Stimulated activated CD4-positive, alpha-beta T cell treated with anti-CD3 and anti-CD28 coated beads, Interleukin-12 subunit alpha, Interleukin-12 subunit beta, amount 100 ng/mL, for 48 hours (primary cell): Measurements from ENCODE around the gene SLC25A6.
"Not testable (repeated sequence)": the region's sequence is repeated elsewhere in the genome, so short reads cannot be mapped to it uniquely, and the experiment has no call there.

Experiments
- DNase-seq, 3 donors: peaks; one replicate each; pipeline ENCODE4 v3.0.0-alpha.2; 2020; ENCODE audit warnings: low read depth in 2 of 3, low spot score in 1 of 3

The SLC25A6 gene

DNA sequence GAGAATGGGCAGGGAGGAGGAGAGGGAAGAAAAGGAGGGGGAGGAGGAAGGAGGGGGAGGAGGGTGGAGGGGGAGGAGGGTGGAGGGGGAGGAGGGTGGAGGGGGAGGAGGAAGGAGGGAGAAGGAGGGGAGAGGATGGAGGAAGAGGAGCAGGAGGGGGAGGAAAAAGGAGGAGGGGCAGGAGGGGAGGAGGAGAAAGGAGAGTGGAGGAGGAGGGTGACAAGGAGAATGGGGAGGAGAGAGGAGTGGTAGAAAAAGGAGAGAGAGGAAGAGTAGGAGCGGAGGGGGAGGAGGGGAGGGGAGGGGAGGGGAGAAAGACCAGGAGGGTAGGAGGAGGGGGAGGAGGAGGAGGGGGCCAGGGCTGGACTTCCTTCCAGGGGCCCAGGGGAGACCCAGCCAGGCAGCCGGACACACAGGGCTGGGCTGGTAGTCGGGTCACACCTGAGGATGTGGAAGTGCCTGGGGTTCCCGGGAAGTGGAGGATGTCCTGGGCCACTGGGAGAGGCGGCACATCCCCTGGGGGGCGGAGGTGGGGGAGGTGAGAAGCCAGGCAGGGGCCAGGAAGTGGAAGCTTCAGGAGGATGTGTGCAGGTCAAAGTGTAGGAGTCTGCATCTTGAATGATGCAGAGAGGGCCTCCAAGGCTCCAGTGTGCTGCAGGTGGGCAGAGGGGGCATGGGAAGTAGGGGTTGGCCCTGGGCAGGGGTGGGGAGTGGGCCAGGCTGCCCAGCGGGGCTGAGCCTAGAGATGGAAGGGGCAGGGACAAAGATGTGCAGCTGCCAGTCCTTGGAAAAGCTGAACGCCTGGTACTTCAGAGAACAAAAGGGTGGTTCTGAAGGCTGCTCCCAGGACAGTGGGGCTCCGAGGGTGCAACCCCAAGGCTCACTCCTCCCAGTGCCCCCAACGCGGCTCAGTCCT lies 36.5 kb downstream of the SLC25A6 start:
- DNase-seq, result no peak

DNA sequence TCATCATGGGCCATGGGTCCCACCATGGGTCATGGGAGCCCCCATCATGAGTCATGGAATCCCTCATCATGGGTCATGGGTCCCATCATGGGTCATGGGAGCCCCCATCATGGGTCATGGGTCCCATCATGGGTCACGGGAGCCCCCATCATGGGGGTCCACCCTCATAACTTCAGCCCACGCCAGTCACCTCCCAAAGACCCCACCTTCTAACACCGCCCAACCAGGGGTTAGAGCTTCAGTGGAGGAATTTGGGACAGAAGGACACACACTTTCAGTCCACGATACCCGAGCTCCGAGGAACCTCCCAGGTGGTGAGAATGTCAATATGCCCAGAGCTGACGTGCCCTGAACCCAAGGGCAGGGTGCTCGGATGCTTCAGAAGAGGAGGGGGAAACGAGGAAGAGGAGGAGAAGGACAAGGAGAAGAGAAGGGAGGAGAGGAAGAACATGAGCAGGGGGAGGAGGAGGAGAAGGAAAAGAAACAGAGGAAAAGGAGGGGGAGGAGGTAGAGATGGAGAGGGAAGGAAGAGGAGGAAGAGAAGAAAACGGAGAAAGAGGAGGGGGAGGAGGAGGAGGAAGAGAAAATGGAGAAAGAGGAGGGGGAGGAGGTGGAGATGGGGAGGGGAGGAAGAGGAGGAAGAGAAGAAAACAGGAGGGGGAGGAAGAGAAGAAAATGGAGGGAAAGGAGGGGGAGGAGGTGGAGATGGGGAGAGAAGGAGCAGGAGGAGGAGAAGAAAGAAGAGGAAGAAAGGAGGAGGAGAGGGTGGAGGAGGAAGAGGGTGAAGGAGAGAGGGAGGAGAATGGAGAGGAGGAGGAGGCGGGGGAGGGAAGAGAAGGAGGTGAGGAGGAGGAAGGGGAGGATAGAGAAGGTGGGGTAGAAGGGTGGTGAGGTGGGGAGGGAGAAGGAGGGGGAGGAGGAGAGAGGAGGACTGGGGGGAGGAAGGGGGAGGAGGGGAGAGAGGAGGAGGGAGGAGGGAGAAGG lies 37.6 kb downstream of the SLC25A6 start:
- no peak for DNase-seq

DNA sequence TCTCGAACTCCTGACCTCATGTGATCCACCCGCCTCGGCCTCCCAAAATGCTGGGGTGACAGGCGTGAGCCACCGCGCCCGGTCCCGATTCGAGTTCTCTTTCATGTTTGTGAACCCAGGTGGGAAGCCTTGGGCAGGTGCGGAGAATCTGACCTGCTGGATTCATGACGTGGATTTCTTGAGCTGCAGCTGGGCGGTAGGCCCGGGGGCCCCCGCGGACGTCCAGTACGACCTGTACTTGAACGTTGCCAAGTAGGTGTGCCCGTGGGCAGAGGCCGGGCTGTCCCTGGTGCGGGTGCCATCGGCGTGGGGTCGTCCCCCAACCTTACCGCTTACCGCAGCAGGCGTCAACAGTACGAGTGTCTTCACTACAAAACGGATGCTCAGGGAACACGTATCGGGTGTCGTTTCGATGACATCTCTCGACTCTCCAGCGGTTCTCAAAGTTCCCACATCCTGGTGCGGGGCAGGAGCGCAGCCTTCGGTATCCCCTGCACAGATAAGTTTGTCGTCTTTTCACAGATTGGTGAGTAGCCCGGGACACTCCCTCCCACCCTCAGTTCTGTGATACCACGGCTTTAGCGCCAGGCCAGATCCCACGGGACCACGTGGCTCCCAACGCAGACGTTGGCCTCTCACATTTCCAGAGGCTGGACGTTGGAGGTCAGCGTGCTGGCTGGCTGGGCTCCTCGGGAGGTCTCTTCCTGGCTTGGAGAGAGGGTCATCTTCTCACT lies 39.8 kb downstream of the SLC25A6 start:
- no peak for DNase-seq

DNA sequence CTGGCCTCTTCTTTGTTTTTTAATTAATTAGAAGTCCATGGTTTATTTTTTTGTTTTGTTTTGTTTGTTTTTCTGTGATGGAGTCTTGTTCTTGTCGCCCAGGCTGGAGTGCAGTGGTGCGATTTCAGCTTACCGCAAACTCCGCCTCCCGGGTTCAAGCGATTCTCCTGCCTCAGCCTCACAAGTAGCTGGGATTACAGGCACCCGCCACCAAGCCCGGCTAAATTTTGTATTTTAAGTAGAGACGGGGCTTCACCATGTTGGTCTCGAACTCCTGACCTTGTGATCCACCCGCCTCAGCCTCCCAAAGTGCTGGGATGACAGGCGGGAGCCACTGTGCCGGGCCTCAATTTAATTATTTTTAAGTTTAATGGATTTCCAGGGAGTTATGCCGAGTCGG lies 42.3 kb downstream of the SLC25A6 start:
- DNase-seq, result not testable (repeated sequence)

DNA sequence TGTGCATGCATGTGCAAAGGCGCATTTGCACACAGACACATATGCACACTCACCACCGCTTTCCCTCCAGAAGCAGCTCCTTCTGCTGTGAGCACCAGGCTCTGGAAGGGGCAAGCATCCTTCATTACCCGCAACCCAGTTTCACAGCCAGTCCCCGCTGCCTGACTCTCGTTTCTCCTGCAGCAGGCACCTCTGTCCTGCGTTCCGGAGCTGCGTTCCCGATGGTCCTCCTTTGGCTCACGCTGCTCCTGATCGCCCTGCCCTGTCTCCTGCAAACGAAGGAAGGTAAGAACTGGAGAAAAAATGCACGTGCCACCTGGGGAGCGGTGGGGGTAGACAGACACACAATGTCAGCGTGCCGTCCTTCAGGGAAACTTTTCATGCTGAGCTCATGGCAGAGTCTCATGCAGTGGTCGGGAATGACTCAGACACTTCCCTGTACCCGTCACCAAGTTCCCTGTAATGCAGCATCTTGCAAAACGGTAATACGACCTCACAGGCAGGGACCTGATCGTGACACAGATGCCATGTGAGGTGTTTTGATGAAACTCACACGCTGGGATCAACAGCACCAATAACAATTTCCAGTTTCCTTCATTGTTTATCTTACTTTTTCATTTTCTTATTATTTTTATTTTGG lies 50.2 kb downstream of the SLC25A6 start:
- no peak for DNase-seq

DNA sequence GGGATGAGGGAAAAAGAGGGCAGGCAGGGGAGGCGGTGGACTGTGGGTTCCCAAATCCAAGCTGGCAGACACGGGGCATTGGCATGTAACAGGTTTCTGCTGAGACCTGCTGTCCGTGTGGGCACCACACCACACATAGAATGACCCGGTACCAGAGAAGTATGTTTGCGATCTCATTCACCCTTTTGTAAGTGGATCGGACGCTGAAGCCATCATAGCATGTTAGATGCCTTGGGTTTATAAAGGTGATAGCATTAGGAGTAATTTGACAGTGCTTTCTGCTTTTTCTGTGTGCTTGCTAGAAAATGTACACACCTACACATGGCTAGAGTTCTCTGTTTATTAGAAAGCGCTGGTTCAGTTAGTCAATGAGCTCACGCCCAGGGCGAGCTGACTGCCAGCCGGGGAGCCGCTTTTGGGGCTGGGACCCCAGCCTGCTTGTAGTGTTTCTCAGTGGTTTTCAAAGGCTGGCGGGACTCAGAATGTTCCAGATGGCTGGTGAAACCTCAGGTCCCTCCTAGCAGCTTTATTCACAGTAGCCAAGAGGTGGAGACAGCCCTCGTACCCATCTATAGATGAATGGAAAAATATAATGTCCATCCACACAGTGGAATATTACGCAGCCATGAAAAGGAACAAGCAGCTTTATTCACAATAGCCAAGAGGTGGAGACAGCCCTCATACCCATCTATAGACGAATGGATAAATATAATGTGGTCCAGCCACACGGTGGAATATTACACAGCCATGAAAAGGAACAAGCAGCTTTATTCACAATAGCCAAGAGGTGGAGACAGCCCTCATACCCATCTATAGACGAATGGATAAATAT lies 54.7 kb downstream of the SLC25A6 start:
- no peak for DNase-seq

DNA sequence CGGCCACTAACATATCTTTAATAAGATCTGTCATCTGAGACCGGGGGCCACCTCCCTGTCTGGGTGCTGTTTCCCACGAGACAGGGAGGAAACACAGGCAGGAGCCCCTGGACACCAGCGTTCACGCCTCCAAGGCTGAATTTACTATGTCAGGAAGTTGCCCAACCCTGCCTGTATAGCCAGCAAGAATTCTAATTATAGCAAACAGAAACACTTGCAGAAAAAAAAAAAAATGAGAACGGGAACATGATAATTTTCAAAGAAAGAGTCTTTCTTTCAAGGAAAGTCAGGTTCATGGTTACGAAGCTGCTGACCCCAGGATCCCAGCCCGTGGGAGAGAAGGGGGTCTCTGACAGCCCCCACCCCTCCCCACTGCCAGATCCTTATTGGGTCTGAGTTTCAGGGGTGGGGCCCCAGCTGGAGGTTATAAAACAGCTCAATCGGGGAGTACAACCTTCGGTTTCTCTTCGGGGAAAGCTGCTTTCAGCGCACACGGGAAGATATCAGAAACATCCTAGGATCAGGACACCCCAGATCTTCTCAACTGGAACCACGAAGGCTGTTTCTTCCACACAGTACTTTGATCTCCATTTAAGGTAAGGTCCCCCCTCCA lies 55.5 kb downstream of the SLC25A6 start, which contains the start of gene IL3RA:
Gene IL3RA (plus strand): TSS at position 455 of the 613 bp plus-strand sequence. CDS start 4,981 bp downstream, outside the sequence.
- DNase-seq, result no peak
